NCI-H2081 treated with DMSO at 0.1 percent for 48 hours (cell line): ENCODE measurements around the gene PPM1H.
"Not testable (repeated sequence)": the region's sequence is repeated elsewhere in the genome, so short reads cannot be mapped to it uniquely, and the experiment has no call there.

Experiments
- DNase-seq: peaks from one replicate; lab custom pipeline; 2025; lab: John Stamatoyannopoulos, UW

Gene PPM1H

DNA sequence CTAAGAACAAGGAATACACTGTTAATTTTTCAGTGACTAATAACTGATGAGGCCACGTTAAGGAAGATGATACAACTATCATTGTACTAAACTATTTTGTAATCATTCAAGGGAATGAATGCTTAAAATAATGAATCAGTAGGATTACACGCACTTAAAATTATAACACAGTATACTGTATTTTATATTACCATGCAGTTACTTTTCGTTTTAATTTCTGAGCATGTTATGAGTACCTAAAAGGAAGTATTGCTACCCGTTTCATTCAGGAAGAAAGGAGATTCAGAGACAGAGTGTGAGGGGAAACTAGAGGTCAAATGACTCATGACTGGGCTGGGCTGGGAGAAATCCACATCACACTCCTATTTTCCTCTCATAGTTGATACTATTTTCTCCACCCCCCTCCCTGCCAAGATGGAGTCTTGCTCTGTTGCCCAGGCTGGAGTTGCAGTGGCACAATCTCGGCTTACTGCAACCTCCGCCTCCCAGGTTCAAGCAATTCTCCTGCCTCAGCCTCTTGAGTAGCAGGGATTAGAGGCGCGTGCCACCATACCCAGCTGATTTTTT, 202.0 kb downstream of the PPM1H start:
- no peak for DNase-seq

DNA sequence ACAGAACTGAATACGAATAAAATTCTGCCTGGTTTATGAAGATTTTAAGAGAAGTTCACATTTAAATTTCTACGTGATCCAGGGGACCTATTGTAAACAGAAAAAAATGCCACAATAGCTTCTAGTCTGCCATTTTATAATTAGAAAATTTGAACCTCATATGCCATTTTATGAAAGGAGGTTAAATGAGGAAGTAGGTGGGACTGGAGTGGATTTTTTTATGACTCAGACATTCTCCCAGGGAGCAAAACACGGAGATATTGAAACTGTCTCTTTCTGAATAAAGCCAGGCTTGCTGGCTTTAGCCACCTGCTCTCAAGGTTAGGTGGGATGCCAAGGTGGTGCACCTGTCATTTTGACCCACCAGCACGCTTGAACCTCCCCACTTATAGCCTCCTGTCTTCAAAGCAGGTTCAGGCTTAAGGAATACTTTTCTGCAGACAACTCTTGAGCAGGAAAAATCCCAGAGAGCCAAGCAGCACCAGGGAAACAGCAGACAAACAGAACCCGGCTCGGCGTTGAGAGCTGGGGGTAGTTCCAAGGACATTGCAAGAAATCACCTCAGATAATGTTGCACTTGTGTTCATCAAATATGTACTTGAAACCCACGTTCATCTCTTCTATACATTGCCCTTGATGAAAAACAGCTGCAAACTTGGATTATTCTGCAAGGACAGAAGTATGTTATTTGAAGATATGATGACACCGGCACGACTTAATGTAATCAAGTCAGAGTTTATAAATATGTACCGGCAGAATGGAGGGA, 203.7 kb downstream of the PPM1H start:
- DNase-seq: no peak

DNA sequence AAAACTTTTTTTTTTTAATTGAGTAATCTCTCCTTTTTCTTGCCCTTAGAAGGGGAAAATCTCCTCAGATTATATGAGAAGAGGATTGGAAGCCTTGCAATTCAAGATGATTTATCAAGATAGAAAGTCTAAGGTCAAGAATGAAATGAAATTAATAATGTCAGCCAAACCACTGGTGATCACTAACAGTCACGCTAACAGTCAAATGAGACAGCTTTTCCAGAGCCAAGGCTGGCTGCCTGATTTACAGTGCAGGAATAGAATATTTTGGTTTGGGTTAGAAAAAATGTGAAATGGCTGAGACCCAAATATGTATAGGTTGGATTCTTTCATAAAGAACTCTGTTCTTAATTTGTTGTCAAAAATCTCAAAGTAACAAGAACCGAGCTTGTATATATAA, 204.3 kb downstream of the PPM1H start:
- DNase-seq: no peak

DNA sequence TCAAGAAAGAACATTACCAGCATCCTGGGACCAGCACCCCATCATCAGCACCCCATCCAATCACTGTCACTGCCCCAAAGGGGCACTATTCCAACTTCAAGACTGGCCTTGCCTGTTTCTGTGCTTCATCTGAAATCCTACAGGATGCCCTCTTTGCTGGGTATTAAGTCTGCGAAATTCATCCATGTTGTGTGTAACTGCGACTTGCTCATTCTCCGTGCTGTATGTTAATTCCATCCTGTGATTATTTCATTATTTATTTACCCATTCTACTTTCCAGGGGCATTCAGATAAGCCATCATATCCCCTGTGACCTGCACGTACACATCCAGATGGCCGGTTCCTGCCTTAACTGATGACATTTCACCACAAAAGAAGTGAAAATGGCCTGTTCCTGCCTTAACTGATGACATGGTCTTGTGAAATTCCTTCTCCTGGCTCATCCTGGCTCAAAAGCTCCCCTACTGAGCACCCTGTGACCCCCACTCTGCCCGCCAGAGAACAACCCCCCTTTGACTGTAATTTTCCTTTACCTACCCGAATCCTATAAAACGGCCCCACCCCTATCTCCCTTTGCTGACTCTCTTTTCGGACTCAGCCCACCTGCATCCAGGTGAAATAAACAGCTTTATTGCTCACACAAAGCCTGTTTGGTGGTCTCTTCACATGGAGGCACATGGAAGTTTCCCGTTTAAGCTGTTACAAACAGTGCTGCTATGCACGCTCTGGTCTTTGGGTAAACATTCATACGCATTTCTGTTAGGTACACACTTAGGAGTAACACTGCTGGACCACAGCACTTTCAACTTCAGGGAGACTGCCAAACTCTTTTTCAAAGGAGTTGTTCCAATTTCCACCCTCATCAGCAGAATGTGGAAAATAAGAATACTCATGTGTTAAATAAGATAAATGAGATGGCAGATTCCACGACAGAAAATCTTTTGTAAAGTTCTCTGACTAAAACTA, 205.1 kb downstream of the PPM1H start:
- DNase-seq: not testable (repeated sequence)

DNA sequence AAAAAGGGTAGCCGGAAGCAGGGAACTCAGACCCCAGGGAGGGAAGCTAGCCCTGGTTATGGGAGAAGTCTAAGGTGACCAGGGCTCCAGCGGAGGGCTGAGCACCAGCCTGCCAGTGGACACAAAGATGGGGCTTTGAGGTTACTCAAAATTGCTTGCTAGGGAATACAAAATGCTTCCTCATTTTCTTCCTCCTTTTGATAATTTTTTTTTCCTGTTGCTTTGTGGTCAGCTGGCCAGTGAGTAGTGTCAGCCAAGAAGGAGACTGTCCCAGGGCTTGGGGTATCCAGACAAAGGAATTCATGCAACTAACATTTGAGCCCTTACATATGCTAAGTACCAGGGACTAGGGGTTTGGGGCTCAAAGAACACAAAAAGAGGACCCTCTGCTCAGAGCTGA, 206.2 kb downstream of the PPM1H start:
- DNase-seq: no peak

DNA sequence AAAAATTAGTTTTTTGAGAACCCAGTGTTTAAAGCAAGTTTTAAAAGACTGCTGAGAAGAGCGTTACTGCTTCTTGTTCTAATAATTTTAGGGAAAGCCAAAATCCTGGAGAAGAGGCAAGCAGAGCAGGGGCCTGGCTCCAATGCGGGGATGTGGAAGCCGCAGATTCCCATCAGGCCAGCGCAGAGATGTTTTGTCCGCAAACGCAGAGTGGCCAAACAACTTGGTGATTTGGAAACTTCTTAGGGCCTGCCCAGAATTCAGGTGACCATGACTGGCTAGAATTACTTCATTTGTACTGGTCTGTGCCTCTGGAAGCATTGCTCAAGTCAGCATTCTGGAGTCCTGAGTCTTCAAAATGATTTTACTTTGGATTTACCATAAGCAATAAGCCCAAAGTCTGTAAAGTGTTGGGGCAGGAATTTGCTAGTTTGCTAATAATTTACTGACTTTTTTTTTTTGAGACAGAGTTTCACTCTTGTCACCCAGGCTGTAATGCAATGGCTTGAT, 208.4 kb downstream of the PPM1H start:
- no peak for DNase-seq

DNA sequence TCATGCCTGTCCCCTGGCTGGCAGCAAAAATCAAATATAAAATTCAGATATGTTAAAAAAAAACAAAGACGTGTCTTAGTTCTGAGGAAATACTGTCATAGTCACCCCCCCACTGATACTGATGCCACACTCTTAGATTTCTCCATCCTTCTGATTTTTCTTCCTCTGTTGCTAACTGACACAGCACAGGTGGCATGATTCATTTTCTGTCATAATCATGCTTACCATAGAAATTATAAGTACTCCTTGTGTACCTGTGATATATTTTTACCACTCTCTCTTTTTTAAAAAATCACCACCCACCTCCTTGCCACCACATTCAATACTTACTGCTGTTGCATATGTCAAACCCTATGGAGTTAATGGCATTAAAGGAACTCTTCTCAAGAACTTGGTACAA, 209.2 kb downstream of the PPM1H start:
- DNase-seq: no peak

DNA sequence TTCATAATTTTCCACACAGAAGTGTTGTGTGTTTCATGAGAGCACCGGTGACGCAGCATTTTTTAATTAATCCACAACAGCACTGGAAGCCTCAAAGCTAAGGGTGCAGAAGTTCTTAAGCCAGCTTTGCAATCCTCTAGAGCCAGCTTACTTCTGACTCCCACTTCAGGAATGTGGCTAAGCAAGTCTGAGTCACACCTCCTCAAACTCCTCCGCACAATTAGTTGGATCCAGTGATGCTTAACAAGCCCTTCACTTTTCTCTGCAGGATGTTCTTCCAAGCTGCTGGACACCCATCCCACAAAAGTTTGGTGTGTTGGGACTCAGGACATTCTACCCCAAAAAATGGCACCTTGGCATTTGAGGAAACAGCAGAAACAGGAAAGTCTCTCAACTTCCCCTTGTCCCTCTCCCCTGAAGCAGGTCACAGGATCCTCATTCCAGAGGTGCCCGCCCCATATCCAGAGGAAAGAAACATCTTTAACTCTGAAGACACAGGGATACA, 210.0 kb downstream of the PPM1H start:
- DNase-seq: no peak

DNA sequence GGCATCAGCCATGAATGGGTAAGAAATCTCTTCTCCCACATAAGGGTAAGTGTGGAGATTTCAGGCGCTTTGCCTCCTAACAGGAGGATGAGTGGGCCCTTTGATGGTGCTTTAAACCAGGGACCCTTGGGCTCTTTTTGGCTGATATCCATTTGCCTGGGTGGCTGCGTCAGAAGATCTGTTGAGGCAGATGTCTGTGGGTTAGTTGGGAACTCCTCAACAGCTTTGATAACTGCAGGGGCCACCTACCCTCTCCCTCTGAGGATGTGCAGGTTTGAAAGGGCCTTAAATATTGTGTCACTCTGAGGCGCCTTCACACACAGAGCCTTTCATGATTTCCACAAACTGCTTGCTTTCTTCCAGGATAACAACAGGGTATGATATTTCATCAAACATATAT, 210.7 kb downstream of the PPM1H start:
- DNase-seq: no peak

DNA sequence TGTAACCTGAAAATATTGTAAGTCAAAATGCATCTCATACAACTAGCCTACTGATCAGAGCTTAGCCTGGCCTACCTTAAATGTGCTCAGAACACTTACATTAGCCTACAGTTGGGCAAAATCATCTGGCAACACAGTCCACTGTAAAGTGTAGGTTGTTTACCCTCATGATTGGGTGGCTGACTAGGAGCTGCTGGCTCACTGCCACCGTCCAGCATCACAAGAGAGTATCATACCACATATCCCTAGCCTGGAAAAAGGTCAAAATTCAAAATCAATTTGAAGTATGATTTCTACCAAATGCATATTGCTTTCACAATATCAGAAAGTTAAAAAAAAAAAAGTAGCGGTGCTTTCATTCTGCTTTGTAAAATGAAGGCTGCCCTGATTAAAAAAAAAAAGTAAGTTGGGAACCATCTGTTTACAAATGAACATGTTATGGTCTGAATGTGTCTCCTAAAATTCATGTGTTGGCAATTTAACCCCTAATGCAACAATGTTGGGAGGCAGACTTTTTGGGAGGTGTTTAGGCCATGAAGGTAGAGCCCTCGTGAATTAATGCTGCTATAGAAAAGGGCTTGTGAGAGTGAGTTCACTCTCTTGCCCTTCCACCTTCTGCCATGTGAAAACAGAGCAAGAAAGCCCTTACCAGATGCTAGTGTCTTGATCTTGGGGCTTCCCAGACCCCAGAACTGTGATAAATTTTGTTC, 211.8 kb downstream of the PPM1H start:
- DNase-seq: no peak

DNA sequence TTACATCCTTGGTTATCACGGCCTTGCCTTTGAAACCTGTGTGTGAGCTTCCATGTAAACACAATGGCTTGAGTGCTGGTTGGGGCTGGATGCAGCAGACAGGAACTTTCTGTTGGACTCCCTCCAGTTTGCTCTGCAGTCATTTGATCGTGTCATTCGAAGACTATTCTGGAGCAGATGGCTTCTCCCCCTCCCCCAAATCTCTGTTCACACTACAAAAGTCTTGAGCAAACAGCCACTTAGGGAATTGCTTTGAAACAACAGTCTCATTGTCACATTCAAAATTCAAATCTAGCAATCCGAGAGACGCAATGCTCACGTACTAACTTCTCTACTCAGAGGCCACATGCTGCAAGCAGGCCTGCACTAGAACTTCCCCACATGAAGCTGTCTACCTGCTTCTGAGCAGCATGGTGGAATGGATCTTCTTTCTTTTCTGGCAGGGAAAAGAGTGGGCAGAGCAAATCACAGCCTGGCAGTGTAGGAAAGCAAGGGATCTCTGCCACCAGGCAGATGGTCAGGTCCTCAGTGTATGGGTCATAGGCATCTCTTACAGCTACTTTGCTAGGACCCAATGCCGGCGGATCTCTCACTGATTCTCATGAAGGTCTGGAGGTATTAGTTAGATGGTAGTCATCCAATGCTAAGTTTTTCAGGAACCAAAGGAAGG, 214.2 kb downstream of the PPM1H start:
- no peak for DNase-seq

DNA sequence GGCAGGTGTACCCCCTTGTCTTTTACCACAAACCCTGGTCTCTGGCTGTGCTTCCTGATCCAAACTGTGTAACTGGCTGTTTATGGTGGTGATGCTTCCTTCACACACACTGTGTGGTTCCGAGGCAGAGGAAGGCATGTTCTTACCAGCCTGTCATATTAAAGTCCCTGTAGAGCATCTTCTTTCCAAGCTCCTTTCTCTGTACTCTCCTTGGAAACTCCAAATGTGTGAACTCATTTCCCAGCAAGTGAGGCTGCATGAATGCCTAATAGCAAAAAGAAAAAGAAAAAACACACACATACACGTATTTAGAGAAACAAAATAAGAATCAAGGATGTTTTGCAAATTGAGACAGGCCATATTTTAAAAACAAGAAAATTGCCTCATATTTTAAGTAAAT, 214.9 kb downstream of the PPM1H start:
- no peak for DNase-seq

DNA sequence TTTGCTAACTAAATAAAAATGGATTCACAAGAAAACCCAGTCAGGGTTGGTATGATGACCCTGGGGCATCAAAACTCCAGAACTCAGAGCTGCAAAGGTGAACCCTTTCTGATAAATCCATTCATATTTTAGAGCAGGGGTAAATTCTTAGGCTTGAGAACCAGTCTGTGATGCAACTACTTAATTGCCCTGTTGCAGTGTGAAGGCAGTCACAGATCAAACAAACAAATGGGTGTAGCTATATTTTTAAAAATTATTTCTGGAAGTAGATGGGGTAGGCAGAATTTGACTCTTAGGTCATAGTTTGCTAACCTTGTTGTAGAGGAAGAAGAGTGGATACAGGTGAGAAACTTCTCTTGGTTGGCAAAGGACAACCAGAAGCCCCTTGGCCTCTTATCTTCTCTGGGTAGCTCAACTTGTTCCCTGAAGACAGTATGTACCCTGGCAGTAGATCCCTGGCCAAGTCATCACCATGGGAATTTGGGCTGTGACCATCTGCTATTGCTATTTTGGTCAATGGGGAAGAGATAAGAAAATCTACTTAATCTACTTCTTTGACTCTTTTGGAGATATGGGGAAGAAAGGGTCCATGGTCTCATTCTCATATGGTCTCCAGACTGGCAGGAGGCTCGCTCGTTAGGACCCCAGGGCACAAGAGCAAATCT, 216.1 kb downstream of the PPM1H start:
- DNase-seq: no peak

DNA sequence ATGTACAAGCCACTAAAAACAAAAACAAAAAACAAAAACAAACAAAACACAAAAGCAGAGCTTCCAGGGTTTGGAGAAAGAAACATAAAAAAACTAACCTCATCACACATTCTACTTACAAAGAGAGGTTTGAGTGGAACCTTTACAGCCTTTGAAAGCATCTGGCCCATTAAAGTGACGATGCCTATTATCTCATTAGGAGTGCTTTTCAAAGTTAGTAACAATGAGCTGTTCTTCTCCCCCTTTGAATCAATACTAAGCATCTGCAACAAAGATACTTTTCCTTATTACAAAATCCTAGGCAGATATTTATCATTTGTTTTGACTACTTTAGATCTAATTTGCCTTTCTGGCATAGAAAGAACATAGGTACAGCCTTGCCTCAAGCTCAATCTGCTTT, 217.3 kb downstream of the PPM1H start:
- no peak for DNase-seq

DNA sequence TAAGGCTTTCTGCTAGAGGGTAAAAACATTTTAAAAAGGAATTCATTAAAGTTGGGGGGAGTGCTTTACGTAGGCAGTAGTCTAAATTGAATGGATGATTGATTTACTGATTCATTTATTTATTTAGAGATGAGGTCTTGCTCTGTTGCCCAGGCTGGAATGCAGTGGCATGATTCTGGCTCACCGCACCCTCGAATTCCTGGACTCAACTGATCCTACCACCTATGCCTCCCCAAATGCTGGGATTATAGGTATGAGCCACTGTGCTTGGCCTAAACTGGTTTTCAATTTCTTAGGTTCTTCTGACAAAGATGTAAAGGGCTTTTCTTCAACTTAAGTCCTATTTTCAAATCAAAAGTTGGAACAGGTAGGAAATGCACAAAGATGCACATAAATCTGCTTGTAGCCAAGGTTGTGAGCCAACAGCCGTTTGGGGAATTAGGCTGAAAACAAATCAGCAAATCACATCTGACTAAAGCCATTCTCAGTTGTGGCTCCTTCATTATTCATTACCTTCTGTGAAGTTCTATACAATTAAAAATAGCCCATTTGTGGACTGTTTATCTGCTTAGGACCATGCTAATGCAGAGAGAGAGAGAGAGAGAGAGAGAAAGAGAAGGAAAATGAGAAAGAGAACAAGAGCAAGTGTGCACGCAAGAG, 218.0 kb downstream of the PPM1H start:
- no peak for DNase-seq

DNA sequence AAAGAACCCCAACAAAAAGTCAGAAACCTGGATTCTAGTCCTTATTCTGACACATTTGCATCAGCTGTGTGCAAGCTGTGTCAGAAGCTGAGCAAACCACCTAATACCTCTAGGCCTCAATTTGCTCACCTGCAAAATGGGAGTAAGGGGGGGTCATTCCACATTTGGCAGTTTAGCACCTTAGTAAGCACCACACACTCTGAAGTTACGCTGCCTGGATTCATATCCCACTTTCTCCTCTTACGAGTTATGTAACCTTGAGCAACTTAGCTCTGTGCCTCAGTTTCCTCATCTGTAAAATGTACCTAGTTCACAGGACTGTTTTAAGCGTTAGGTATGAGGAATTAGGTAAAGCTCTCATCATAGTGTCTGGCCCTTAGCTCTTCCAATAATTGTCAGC, 218.9 kb downstream of the PPM1H start:
- DNase-seq: no peak

DNA sequence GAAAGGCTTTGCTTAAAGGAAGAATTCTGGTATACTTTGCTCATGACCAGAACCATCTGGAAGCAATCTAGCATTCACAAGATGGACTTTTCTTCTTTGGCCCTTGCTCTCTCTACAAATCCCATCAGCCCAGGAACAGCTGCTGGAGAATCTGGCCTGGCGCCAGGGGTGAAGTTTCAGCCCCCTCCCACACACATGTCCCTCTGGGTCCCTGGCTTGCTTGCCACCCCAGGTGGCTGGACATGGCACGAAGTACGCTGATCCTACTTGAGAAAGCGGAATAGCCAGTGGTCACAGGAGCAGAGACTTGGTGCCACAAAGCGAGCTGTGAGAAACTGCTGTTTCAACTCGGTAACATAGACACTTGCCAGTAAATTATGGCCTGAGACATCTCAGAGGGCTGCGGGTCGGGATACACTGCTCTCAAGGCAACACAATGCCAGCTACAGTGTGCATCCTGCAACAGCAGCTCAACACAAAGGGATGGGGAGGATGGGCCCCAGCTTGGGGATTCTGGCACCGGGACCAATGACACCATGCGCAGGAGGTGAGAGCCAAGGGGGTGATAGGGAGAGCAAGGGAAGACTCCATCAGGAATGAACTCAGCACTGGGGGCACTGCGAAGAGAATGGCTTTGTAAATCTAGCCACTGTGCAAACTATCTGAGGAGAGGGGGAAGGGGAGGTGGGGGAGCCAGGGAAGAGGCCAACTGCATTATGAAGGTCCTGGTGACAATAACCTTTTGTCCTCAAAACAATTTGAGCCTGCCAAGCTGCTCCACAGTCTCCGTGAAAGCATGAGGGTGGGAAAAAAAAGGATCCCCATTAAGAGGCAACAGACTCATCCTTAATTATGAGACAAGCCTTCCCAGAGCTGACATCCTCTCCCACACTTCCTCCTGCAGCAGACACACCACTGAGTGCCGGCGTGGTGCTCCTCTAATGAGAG, 219.9 kb downstream of the PPM1H start:
- DNase-seq: no peak

DNA sequence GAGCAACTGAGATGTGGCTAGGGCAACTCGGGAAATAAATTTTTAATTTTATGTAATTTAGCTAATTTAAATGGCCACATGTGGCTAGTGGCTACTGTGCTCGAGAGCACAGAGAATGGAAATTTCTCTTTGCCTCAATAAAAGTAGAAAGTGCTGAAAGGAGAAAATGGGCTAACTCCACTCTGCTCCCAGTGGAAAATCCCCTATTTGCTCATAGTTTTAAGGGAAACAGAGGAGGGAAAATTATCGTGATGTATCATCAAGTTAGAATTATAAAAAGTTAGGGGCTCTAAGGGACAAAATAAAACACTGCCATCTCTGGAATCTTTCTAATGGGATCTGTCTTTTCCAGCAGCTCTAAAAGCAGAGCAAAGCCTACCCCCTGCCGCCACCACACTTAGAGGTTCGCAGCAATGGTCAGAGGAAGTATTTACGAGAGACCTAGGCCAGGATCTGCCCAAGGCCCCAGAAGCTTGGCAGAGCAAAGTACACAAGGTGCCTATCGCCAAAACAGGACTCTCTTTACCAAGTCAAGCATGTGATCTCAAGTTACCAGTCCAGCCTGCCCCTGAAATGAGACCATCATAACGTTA, 220.7 kb downstream of the PPM1H start:
- DNase-seq: no peak

DNA sequence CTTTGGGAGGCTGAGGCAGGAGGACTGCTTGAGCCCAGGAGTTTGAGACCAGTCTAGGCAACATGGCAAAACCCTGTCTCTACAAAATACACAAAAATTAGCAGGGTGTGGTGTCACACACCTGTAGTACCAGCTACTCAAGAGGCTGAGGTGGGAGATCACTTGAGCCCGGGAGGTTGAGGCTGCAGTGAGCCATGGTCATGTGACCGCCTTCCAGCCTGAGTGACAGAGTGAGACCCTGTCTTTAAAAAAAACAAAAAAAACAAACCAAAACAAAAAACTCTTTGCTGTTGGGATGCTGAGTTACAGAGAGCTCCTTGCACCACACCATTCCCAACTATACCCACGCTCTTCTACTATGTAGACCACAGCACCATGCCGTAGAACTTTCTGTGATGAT, 221.2 kb downstream of the PPM1H start:
- DNase-seq: no peak
